HepG2 (cell line): ENCODE data around the gene AHRR. TPM values are rescaled to one million over a fixed set of nuclear protein-coding genes. Genes with fewer than 3 reads are reported as not detected.

Experiments used
- ATAC-seq: fragments of 200-7000 bp; cut with Tn5 transposase; 3 replicates; pipeline ENCODE4 v1.9.1; 2020; ENCODE audit warnings: mild to moderate bottlenecking, moderate library complexity
- BruUV-seq: library from RNA; stranded (reverse); fragments of 400-500 nt; replicated peaks from 2 replicates; lab custom pipeline; 2021; lab: Mats Ljungman, UMichigan
- CTCF ChIA-PET: fragments of 300-600 bp; formaldehyde crosslinking; extraction: SDS; loops from one replicate; lab custom pipeline; 2021; ENCODE audit warnings: low total read pairs, inconsistent platforms, low intra/inter-chr PET ratio; lab: Yijun Ruan, JAX
- POLR2A ChIA-PET: fragments of 350-600 bp; sonication (Branson Sonifier 250); formaldehyde crosslinking; loops from one replicate; lab custom pipeline; 2020; ENCODE audit warnings: antibody characterized with exemption, inconsistent platforms; lab: Yijun Ruan, JAX
- DNase-seq: peaks from one replicate; pipeline ENCODE4 v3.0.0-alpha.2; 2015; ENCODE audit warnings: low spot score
- FAIRE-seq: peaks from 3 replicates; lab custom pipeline; 2011; peaks lifted over from hg19 to GRCh38; lab: Jason Lieb, UNC
- H2AFZ ChIP-seq: one replicate; pipeline ENCODE4 v1.6.1; 2011; ENCODE audit warnings: low read length, inconsistent platforms
- H3K27ac ChIP-seq: fragments of 300-600 bp; 3 replicates; pipeline ENCODE4 v1.8.0; 2011; ENCODE audit warnings: mixed run types, mild to moderate bottlenecking, mixed read lengths, low read length, inconsistent platforms; ENCODE audit not compliant: insufficient read depth; ENCODE audit errors: extremely low read length
- H3K27me3 ChIP-seq, 2 experiments: fragments of 200-600 bp in 1 of 2; 2 replicates in 1 of 2; 3 replicates in 1 of 2; pipeline versions ENCODE4 v1.6.0 to v1.8.0; 2011; ENCODE audit warnings: low read length in 2 of 2, mild to moderate bottlenecking in 2 of 2, moderate library complexity in 2 of 2, inconsistent platforms in 1 of 2; ENCODE audit not compliant: insufficient read depth in 2 of 2, control insufficient read depth in 1 of 2
- H3K36me3 ChIP-seq, 2 experiments: fragments of 200-600 bp in 1 of 2; replicated peaks in 1 of 2; 2 replicates in 1 of 2; 3 replicates in 1 of 2; pipeline versions ENCODE4 v1.5.1 to v1.8.0; 2011; ENCODE audit warnings: low read length in 2 of 2, inconsistent platforms in 1 of 2; ENCODE audit not compliant: insufficient read depth in 2 of 2, control insufficient read depth in 1 of 2
- H3K4me1 ChIP-seq: 2 replicates; pipeline ENCODE4 v1.5.1; 2012; ENCODE audit warnings: low read length, inconsistent platforms; ENCODE audit not compliant: insufficient read depth
- H3K4me2 ChIP-seq: 2 replicates; pipeline ENCODE4 v1.6.0; 2011; ENCODE audit warnings: low read depth, low read length, inconsistent platforms
- H3K4me3 ChIP-seq, 3 experiments: fragments of 200-600 bp in 1 of 3; sonication (generic), shearing (Covaris generic) in 1 of 3; replicated peaks in 1 of 3; 2 replicates each; pipeline ENCODE4 v1.5.1; 2011 to 2016; ENCODE audit warnings: low read length in 3 of 3, inconsistent platforms in 2 of 3, low read depth in 2 of 3, mild to moderate bottlenecking in 2 of 3, control low read depth in 1 of 3, mixed read lengths in 1 of 3; ENCODE audit not compliant: insufficient read depth in 1 of 3
- H3K79me2 ChIP-seq: one replicate; pipeline ENCODE4 v1.6.1; 2011; ENCODE audit warnings: low read length, inconsistent platforms; ENCODE audit not compliant: insufficient read depth
- H3K9ac ChIP-seq: 2 replicates; pipeline ENCODE4 v1.6.0; 2011; ENCODE audit warnings: mild to moderate bottlenecking, low read depth, low read length, inconsistent platforms; ENCODE audit not compliant: insufficient read depth
- H3K9me3 ChIP-seq: 2 replicates; pipeline ENCODE4 v1.5.1; 2012; ENCODE audit warnings: mild to moderate bottlenecking, low read length
- H4K20me1 ChIP-seq: 2 replicates; pipeline ENCODE4 v1.6.0; 2011; ENCODE audit warnings: inconsistent platforms, mild to moderate bottlenecking, low read length, moderate library complexity; ENCODE audit not compliant: insufficient read depth
- AKNA ChIP-seq: sonication (generic); formaldehyde crosslinking; IDR thresholded peaks from 2 replicates; pipeline ENCODE4 v1.4.0; 2020; ENCODE audit warnings: missing genetic modification reagents, borderline replicate concordance
- GMEB2 ChIP-seq: IDR thresholded peaks from 2 replicates; pipeline ENCODE4 v1.6.1; 2016; ENCODE audit warnings: missing biosample characterization, missing genetic modification reagents, low read depth
- HNRNPK ChIP-seq: fragments of 200-400 bp; formaldehyde crosslinking; IDR thresholded peaks from 2 replicates; pipeline ENCODE4 v1.6.1; 2018; ENCODE audit warnings: low read length, low read depth, moderate library complexity, mild to moderate bottlenecking; ENCODE audit not compliant: poor library complexity, severe bottlenecking
- HOXA3 ChIP-seq: sonication (generic); formaldehyde crosslinking; IDR thresholded peaks from 2 replicates; pipeline ENCODE4 v1.5.0; 2020; ENCODE audit warnings: missing genetic modification reagents
- MATR3 ChIP-seq: sonication (generic); formaldehyde crosslinking; IDR thresholded peaks from 2 replicates; pipeline ENCODE4 v1.4.0; 2020; ENCODE audit warnings: missing genetic modification reagents
- TGIF2 ChIP-seq: IDR thresholded peaks from 2 replicates; pipeline ENCODE4 v1.6.1; 2016; ENCODE audit warnings: control low read depth, missing compliant biosample characterization
- WGBS: methylation state at CpG from one replicate; pipeline ENCODE4 v1.1.6; 2017; ENCODE audit warnings: low lambda C conversion rate; 5-methylcytosine and 5-hydroxymethylcytosine counted together
- in situ Hi-C: cut with HindIII; loops from 2 replicates; pipeline ENCODE4 v1.10.0; 2017; ENCODE audit warnings: low pct_unique_long_range_greater_than_20kb; ENCODE audit not compliant: extremely low pct_ligation_motif_present
- intact Hi-C: fragments of 100-400 bp; cut with micrococcal nuclease; formaldehyde crosslinking; loops from one replicate; pipeline ENCODE4 v1.10.0; 2022; ENCODE audit not compliant: unreplicated experiment
- polyA plus RNA-seq, 8 experiments: library from polyadenylated mRNA; depleted of rRNA in 3 of 8; stranded (reverse) in 7 of 8; unstranded in 1 of 8; fragments of >200 nt; fragmentation: Illumina TruSeq in 4 of 8; extraction: Trizol in 4 of 8; gene quantifications; 2 replicates each; pipeline versions ENCODE4 v1.2.1 to v1.2.3, GENCODE V29; 2011 to 2016; ENCODE audit warnings: low read depth in 4 of 8, missing spikeins in 1 of 8, mixed read lengths in 1 of 8; ENCODE audit not compliant: insufficient read depth in 1 of 8
- total RNA-seq, 5 experiments: library from RNA; depleted of rRNA; stranded (reverse); fragments of >200 nt; fragmentation: Illumina TruSeq; extraction: Trizol; gene quantifications; 2 replicates each; pipeline ENCODE4 v1.2.3, GENCODE V29; 2016; ENCODE audit warnings: low read depth in 1 of 5
- TF ChIP-seq, protein P1 (sequence below): sonication (generic); formaldehyde crosslinking; IDR thresholded peaks from 2 replicates; pipeline ENCODE4 v1.4.0; 2020; ENCODE audit warnings: missing genetic modification reagents
- TF ChIP-seq, protein P2 (sequence below): sonication (generic); formaldehyde crosslinking; IDR thresholded peaks from 2 replicates; pipeline ENCODE4 v1.4.0; 2020; ENCODE audit warnings: missing genetic modification reagents

AHRR gene
- total and polyA plus RNA-seq, 2 of the 13 experiments (the other 11 are each of a cell fraction or from before 2014, with no cell fraction given), result 0.28 to 0.35 TPM

- no peak for TF ChIP-seq AKNA (CRISPR knock-in tag)
Measured at GRCh38 chr5:367358-368130, 46.0 kb downstream of the AHRR start (continued).

GRCh38 chr5:368183-369084, 46.9 kb downstream of the AHRR start:
- Histone ChIP-seq H3K9me3 (no peaks in the 10 kb centered on the region), H3K27ac (no peak overlapping the region), H3K4me1 (no peaks in the 10 kb centered on the region), H3K4me3 (no peak overlapping the region), H3K4me2 (no peak overlapping the region), H3K79me2 (no peaks in the 10 kb centered on the region), H3K27me3 (no peaks in the 10 kb centered on the region; a peak in 1 of 5 replicates), H4K20me1 (no peaks in the 10 kb centered on the region), H3K9ac (no peak overlapping the region), H2AFZ (no peak overlapping the region), H3K36me3 (no peaks in the 10 kb centered on the region)
- in situ Hi-C loops, result no loop called here
- POLR2A ChIA-PET, result no interaction called here
- DNase-seq (no peak), ATAC-seq (no peak), FAIRE-seq (no peak)
- CTCF ChIA-PET, result no interaction called here
- WGBS, result 71% methylated on average over 24 of the region's 26 CpGs
- intact Hi-C loops, result no loop called here
- BruUV-seq, result no TSS peak
- TF ChIP-seq TGIF2 (CRISPR knock-in tag) (no peak), HNRNPK (no peak), HOXA3 (CRISPR knock-in tag) (no peak), GMEB2 (no peak), MATR3 (CRISPR knock-in tag) (no peak)
- TF ChIP-seq, protein P1, sequence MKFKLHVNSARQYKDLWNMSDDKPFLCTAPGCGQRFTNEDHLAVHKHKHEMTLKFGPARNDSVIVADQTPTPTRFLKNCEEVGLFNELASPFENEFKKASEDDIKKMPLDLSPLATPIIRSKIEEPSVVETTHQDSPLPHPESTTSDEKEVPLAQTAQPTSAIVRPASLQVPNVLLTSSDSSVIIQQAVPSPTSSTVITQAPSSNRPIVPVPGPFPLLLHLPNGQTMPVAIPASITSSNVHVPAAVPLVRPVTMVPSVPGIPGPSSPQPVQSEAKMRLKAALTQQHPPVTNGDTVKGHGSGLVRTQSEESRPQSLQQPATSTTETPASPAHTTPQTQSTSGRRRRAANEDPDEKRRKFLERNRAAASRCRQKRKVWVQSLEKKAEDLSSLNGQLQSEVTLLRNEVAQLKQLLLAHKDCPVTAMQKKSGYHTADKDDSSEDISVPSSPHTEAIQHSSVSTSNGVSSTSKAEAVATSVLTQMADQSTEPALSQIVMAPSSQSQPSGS (CRISPR knock-in tag), result no peak
- TF ChIP-seq, protein P2, sequence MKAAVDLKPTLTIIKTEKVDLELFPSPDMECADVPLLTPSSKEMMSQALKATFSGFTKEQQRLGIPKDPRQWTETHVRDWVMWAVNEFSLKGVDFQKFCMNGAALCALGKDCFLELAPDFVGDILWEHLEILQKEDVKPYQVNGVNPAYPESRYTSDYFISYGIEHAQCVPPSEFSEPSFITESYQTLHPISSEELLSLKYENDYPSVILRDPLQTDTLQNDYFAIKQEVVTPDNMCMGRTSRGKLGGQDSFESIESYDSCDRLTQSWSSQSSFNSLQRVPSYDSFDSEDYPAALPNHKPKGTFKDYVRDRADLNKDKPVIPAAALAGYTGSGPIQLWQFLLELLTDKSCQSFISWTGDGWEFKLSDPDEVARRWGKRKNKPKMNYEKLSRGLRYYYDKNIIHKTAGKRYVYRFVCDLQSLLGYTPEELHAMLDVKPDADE (CRISPR knock-in tag), result no peak
